ENCODE results near the gene CAPN15.
A peak's percentile ranks its signal among the peaks of the same experiment; 100 is the strongest.
"Not testable (repeated sequence)": the region's sequence is repeated elsewhere in the genome, so short reads cannot be mapped to it uniquely, and the experiment has no call there.

Gene CAPN15

DNA sequence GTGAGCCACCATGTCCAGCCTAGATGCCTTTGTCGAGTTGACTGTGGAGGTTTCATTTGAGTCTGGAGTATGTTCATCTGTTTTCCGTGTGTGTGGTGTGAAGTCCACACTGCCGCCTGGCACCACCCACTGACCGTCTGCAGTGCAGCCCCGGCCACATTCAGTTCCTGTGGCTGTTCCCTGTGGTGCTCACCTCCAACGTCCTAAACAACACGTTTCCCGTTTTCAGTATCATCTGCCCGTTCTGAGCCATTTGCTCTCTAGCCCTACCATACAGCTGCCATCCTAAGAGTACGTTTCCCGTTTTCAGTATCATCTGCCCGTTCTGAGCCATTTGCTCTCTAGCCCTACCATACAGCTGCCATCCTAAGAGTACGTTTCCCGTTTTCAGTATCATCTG, 20.0 kb upstream of the CAPN15 start:
- DNase-seq = not testable (repeated sequence)

DNA sequence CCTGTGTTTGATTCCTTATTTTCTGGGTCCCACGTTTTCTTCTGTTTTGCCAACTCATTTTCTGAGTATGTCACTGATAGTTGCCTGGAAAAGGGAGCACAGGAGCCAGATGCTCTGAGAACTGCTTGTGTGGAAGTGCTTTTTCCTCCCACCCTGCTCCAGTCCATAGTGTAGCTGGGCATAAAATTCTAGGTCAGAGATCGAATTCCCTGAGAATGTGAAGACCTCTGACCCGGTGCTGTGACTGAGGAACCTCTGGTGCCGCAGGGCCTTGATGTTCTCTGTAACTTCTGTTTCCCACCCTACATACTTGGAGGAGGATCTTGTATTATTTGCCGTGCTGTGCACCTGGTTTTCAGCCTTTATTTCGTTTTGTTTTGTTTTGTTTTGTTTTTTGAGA, 19.5 kb upstream of the CAPN15 start:
- DNase-seq = no peak

DNA sequence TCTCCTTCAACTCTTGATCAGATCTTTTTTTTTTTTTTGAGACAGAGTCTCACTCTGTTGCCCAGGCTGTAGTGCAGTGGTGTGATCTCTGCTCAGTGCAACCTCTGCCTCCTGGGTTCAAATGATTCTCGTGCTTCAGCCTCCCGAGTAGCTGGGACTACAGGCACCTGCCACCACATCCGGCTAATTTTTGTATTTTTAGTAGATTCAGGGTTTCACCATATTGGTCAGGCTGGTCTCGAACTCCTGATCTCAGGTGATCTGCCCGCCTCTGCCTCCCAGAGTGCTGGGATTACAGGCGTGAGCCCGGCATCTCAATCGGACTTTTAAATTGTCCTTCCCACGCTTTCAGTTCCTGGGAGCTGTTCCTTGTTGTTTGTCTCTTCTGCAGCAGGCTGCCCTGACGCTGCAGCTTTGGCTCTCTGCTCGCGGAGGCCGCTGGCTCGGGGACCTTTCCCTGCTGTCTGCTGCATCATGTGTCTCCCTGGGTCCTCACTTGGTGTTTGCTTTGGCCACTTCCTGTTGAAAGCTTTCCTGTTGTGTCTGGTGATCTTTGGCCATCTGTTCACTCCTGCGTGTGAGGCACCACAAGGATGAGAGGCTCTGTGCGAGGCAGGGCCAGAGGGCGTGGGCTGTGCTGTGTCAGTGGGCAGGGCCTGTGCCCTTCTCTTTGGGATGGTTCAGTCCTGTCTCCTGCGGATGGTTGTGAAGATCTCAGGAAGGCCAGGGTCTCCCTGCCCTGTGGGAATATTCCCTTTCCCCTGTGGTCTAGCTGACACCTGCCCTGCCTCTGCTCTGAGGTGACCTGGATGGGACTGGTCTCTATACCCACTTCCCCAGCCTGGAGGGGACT, 18.4 kb upstream of the CAPN15 start:
- no peak for DNase-seq

DNA sequence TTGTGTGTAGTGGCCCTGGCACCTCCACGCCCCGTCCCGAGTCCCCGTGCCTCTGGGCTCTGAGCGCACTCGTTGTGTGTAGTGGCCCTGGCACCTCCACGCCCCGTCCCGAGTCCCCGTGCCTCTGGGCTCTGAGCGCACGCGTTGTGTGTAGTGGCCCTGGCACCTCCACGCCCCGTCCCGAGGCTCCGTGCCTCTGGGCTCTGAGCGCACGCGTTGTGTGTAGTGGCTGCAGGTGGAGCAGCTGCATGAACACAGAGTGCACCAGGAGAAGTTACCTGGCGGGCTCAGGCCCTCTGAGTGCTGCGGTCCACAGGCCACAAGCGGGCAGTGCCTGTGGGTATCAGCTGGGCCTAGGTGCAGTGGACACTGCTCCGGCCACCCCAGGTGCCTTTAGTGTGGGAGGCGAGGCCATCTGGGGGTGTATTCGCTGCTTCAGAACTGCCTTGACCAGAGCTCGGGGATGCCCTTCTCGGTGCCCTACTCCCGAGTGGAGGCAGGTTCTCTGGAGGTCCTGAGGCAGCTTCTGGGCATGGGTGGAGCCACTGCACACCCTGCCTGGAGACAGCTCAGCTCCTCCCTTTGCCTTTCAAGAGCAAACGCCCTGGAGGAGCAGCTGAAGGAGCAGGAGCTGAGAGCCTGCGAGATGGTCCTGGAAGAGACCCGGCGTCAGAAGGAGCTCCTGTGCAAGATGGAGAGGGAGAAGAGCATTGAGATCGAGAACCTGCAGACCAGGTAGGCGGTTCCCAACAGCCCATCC, 17.3 kb upstream of the CAPN15 start:
- DNase-seq = no peak

DNA sequence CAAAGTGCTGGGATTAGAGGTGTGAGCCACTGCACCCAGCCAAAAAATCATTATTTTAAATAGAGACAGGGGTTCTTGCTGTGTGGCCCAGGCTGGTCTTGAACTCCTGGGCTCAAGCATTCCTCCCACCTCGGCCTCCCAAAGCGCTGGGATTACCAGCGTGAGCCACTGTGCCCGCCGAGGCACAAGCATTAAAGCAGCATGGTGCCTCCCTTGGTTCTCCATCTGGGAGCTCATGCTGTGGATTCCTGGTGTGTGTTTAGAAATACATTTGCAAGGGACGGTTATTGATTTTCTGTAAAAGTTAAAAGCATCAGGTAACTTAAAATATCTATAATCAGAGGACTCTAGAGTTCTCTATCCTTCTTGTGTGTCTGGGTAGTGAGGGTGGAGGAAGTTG, 14.7 kb upstream of the CAPN15 start:
- DNase-seq = no peak

DNA sequence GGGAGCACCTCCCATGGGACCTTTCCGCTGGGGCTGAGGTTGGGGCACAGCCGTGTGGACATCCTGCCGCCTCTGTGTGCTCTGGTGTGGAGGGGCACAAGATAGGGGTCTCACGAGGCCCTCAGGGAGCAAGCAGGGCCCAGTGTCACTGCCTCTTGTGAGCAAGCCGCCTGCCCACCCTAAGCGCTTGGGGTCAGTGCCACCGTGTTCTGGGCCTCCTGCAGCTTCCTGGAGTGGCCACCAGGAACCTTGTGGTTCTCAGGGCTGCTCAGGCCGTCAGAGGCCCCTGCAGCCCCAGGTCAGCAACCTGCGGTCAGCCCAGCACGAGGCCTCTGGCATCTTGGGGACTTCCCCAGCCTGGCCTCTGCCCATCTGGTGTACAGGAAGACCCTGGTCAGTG, 13.6 kb upstream of the CAPN15 start:
- no peak for DNase-seq

DNA sequence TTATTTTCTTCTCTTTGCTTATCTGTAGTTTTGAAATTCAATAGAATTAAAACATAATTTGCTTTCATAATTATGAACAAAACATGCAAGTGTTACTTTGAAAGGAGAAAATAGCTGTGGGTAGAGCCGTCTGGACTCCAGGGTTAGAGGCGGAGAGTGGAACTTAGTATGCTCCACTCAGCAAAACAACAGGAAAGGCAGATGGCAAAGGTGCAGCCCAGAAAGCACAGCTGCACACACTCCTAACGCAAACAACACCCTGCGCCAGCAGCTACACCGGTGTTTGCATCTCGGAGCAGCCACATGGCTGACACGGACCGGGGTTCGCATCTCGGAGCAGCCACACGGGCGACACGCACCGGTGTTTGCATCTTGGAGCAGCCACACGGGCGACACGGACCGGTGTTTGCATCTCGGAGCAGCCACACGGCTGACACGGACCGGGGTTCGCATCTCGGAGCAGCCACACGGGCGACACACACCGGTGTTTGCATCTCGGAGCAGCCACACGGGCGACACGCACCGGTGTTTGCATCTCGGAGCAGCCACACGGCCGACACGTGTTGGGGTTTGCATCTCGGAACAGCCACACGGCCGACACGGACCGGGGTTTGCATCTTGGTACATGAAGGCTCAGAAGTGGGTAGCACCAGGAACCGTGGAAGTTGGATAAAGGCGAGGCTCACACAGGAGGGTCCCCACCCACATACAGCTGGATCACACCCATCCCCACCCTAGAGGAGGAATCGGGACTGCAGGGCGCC, 12.2 kb upstream of the CAPN15 start:
- DNase-seq = no peak

DNA sequence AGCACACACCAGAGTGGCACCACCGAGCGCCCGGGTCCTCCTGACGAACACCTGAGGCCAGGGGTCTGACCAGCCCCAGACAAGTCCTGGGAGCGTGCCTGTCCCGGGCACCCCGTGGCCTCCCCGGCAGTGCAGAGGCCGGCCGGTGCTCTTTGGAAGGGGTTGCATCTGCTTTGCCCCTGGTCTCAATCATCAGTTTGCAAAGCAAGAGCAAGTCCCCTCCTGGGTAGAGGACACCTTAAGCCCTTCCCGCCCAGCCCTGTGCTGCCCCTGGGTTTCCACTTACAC, 11.6 kb upstream of the CAPN15 start:
- no peak for DNase-seq

DNA sequence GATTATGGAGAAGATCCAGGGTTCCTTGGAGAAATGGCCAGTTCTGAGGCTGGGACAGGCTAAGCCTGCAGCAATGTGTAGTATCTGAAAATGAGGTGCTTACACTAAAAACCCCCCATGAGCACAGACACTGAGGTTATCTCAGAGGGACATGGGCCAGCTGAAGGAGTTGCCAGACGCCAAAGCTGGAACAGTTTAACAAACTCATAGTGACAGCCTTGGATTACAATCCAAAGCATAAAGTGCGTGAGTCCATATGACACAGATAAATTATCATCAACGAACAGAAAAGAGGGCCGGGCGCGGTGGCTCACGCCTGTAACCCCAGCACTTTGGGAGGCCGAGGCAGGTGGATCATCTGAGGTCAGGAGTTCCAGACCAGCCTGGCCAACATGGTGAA, 11.2 kb upstream of the CAPN15 start:
- no peak for DNase-seq

DNA sequence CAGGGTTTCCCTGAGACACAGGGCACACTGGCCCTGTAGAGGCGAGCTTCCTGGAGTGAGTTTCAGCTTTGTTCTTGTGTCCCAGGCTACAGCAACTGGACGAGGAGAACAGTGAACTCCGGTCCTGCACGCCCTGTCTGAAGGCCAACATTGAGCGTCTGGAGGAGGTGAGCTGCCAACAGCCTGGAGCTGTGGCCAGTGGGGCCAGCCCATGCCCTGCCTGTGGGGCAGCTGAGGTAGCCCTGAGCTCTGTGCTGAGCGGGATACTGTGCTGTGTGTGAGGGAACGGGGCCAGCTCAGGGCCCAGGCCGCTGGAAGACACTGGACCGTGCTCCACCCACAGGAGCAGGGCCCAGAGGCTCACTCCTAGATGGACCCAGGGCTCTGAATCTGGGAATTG, 8.7 kb upstream of the CAPN15 start:
- no peak for DNase-seq

DNA sequence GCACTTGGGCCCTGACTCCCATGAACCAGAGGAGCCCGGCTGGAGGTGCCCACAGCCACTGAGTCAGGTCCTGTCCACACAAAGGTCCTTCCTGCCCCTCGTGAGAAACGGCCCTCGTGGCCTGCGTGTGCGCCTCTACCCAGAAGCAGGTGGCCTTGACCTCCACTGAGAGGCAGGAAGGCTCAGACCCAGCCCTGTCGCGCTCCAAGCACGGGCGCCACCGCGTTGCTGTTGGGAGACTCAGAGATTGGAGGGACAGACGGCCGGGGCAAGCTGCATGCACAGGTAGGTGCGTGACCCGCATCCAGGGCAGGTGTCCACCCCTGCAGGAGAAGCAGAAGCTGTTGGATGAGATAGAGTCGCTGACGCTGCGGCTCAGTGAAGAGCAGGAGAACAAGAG, 8.1 kb upstream of the CAPN15 start:
- DNase-seq = no peak

DNA sequence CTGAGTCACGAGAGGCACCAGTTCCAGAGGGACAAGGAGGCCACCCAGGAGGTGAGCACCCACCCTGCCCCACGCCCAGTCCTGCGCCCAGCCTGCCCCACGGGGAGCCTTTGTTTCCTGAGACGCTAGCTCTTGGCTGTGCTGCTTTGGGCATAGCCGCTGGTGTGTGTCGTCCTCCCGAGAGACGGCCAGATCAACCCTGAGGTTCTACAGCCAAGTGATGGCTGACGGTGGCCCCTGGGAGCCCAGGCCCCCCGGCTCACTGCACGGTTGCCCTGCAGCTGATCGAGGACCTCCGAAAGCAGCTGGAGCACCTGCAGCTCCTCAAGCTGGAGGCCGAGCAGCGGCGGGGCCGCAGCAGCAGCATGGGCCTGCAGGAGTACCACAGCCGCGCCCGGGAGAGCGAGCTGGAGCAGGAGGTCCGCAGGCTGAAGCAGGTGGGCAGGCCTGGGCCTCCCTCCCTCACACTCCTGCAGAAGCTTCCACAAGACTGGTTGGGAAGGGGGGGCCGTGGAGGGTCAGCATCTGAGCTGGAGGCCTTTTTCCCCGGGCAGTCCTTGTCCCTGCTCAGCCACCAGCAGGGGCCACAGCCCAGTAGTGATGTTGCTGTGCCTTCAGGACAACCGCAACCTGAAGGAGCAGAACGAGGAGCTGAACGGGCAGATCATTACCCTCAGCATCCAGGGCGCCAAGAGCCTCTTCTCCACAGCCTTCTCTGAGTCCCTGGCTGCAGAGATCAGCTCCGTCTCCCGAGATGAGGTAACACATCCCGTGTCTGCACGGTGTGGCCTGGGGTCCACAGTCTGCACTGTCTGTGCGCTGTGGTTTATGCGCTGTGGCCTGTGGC, 7.4 kb upstream of the CAPN15 start:
- no peak for DNase-seq

DNA sequence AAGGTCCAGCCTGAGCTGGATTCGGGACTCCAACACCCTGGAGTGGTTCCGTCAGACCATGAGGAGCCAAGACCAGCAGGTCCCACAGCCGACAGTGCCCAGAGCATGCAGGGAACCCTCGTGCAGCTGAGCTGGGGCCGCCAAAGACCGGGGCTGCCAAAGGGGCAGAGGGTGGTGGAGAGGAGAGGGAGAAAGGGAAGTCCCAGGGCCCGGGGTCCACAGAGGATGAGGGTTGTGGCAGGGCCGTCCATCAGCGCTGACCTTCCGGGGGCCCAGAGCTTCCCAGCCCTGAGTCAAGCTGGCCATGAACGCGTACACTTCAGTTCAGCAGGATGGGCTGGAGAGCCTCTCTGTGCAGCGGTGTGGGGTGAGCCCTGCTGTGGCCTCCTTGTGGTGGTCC, 6.7 kb upstream of the CAPN15 start:
- DNase-seq = no peak

DNA sequence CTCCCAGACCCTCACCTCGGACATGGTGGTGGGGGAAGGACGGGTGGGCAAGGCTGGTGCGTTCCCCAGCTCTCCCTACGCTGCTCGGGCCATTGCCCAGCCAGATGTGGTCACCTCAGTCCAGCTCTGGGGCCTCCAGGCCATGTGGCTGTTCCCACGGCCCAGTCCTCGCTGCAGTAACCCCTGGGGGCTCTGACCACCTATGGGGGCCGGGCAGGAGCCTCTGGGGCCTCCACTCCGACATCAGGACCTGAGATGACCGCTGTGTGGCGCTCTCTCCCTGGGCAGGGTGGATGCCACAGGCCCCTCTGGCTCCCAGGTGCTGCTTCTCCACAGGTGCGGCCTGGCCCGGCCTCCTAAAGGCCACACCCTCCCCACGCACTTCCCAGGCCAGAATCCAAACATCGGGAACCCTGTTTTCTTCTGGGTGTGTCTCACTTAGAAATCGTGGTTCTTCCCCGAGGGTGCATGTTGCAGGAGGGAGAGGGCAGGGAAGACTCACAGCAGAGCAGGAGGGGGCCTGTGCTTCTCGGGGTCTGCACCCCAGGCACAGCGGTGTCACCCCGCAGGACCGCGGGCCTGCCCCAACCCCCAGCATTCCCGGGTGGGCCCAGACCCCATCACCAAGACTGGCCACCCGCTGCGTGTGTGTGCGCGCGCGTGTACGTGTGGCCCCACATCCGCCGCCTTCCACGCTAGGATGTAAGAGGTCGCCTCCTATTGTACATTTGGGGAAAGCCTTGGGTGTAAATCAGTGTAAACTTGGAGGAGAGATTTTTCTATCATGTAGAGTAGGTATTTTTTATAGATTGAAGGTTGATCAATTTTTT, 5.9 kb upstream of the CAPN15 start:
- no peak for DNase-seq

DNA sequence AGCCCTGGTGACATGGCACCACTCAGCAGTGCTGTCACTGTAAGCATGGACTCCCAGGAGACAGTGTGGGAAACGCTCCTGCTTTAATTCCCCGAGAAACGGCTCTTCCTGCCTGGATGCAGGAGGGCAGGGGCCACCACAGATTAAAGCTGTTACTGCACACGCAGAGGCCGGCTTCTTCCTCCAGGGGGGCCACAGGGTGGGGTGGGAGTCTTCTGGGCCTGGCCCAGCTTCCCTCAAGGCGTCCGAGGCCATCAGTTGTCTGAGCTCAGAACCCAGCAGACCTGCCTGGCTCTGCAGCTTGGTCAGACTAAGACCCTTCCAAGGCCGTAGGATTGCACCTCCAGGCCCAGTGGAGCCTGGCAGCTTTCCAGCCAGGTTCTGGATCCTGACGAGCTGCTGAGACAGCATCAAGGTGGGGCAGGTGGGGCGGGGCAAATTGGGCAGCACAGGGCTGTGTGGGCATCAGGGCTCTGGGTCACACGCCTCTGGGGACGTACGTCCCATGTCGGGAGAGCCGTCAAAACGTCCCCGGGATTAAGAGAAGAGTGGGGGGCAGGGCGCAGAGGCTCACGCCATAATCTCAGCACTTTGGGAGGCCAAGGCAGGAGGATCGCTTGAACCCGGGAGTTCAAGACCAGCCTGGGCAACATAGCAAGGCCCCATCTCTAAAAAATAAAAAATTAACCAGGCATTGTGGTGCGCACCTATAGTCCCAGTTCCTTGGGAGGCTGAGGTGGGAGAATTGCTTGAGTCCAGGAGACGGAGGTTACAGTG, 5.0 kb upstream of the CAPN15 start:
- no peak for DNase-seq

DNA sequence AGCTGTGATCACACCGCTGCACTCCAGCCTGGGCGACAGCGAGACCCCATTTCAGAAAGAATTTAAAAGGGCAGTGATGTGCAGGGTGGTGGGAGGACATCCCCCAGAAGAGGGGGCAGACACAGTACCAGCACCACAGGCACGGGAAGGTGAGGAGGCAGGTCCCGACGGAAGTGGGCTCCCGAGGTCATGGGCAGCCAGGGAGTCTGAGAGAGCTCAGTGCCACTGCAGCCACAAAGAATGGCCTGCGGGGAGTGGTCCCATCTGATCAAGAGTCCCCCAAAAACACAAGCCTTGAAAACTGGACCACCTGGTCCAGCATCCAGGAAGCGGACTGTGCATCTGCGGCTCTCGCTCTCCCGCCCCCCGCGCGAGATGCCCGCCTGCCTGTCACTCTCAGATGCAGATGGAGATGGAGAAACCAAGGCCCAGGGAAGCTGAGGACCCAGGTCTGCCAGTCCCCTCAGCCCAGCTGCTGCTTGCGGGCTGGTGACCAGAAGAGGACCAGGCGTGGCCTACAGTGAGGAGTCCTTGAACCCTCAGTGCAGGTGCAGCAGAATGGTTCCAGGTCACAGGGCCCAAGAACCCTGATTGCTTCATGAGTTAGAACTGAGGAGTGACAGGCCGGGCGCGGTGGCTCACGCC, 4.3 kb upstream of the CAPN15 start:
- no peak for DNase-seq

DNA sequence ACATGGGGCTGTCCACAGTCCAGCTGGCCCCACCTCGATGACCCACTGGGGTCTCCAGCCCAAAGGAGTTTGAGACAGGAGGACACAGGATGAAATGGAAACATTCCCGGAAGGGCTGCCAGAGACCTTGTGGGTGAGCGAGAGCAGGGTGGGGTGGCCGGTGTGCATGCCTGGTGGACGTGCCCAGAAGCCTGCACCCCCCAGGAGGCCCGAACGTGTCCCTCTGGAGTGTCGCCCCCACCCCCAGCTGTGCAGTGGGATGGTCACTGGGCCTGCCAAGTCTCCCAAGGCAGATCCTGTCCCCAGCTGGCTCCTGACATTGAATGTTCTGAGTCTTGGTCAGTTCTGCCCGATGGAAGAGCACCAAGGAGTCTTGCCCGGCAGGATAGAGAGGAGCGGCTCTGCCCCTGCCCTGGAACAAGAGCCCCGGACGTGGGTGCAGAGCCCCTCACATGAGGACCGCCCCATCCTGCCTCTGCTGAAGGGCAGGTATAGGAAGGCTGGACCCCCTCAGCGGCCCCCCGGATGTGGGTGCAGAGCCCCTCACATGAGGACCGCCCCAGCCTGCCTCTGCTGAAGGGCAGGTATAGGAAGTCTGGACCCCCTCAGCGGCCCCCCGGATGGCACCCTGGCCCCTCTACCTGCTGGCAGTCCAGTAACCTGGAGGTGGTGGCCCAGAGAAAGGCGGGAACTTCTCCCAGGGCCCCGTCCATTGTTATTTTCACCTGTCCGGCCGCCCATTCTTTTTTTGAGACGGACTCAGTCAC, 3.1 kb upstream of the CAPN15 start:
- DNase-seq = no peak

DNA sequence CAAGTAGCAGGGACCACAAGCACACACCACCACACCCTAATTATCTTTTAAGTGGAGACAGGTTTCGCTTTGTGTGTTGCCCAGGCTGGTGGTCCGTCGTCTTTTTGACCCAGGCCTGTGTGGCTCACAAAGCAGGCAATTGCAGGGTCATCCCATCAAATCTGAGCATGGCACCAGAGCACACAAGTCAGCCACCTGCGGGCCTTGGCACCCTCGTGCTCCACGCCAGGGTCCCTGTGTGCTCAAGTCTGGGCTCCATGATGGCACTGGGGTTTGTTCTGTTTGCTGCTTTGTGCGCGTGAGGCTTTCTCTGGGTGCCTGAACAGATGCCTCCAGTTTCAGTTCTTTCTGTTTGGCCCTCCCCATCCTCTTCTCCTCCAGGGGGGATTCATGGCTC, 2.4 kb upstream of the CAPN15 start:
- DNase-seq = no peak

DNA sequence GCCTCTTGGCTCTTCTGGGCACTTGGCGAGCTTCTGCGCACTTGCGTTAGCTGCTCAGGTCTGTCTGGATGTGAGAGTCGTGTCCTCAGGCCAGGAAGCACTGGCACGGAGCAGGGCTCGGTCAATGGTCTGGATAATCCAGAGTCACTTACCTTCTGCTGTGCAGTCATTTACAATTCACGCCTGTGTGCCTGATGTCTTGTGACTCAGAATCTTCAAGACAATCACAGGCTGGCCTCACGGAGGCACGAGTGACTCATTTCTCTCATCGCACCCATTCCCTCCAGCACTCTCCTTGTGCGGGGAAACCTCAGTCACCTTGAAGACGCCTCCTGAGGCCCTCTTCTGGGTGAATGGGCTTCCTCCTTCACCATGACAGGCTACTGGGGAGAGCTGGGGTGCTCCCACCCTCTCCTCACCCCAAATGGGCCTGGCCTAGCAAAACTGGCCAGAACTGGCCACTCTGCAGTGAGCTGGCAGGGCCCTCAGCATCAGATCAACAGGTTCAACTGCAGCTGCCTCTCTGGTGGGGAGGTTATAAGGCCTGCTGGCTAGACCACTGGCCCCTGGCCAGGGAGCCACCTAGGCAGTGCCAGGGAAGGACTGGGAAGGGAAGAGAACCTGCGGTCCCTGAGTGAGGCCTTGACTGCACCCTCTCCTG, 1.9 kb upstream of the CAPN15 start:
- peak; percentile 65 for DNase-seq

All from CD4-positive, alpha-beta T cell treated with Interleukin-17A for 4 hours (primary cell).